ENCODE results near the gene ATP2B3. TPM values are rescaled to one million over a fixed set of nuclear protein-coding genes. Genes with fewer than 3 reads are reported as not detected.

Gene ATP2B3
- total and polyA plus RNA-seq, 2 of the 4 experiments (the other 2 are of a cell fraction) = under 0.01 to 0.03 TPM

GRCh38 chrX:153493085-153493484 lies 24.4 kb upstream of the ATP2B3 start:
- Histone ChIP-seq H3K9ac (ENCODE audit: low read depth, low read length) (no peak overlapping the region), H4K5ac (ENCODE audit: low read depth, low read length) (no peak overlapping the region), H2AK5ac (ENCODE audit: low read depth, low read length) (no peak overlapping the region; the same call in 1 of the 2 replicates), H3K27ac (ENCODE audit: insufficient read depth, low read length) (no peak overlapping the region), H3K4me2 (ENCODE audit: low read depth, low read length) (no peak overlapping the region), H3K4me1 (ENCODE audit: control insufficient read depth, insufficient read depth, low read length) (peaks cover 27% of the 10 kb centered on the region), H3K14ac (replicated peaks; ENCODE audit: low read depth, low read length) (no peak overlapping the region), H4K91ac (ENCODE audit: insufficient read depth, low read depth, low read length) (no peak overlapping the region), H3K23ac (ENCODE audit: low read depth, low read length) (no peak overlapping the region), H4K20me1 (ENCODE audit: insufficient read depth, low read length) (no peaks in the 10 kb centered on the region), H3K79me1 (ENCODE audit: low read depth in 1 of 2, low read length in 2 of 2) (peaks cover 0 to 8% of the 10 kb centered on the region in 2 experiments; a peak in 2 of 4 replicates), H4K8ac (ENCODE audit: low read depth in 2 of 2, low read length in 2 of 2) (no peak overlapping the region), H2AK9ac (replicated peaks; ENCODE audit: low read depth, low read length, poor library complexity) (no peak overlapping the region), H2BK5ac (ENCODE audit: low read depth, low read length, poor library complexity, severe bottlenecking) (no peak overlapping the region), H3K56ac (ENCODE audit: extremely low read depth, insufficient read depth, low read length) (no peak overlapping the region), H2BK120ac (ENCODE audit: low read depth, low read length) (no peak overlapping the region), H3K36me3 (ENCODE audit: control insufficient read depth, insufficient read depth, low read length) (no peaks in the 10 kb centered on the region), H3K18ac (ENCODE audit: low read depth, low read length) (no peak overlapping the region), H2AFZ (replicated peaks; ENCODE audit: low read length, poor library complexity) (no peak overlapping the region), H2BK15ac (ENCODE audit: low read depth, low read length) (no peak overlapping the region), H3K4me3 (ENCODE audit: insufficient read depth, low read depth, low read length) (no peak overlapping the region), H2BK20ac (ENCODE audit: low read depth, low read length) (no peak overlapping the region), H3K9me3 (ENCODE audit: control insufficient read depth, insufficient read depth, low read length) (no peaks in the 10 kb centered on the region; the same call in 1 of the 2 replicates), H3K4ac (ENCODE audit: low read depth, low read length) (peak overlapping the region; percentile 35; the same call in 1 of the 2 replicates), H3K9me1 (ENCODE audit: insufficient read depth, low read length) (0 out of 2 replicates have a peak, but pooled peaks cover 2% of the 10 kb centered on the region), H3K27me3 (ENCODE audit: control insufficient read depth, insufficient read depth, low read length) (no peaks in the 10 kb centered on the region)
- TF ChIP-seq RFX5 (IDR thresholded peaks at IDR 0.05; ENCODE audit: low read depth, low read length) (no peak), POLR2A (IDR thresholded peaks at IDR 0.05; ENCODE audit: low read depth, low read length) (no peak), RAD21 (IDR thresholded peaks at IDR 0.05; ENCODE audit: low read length) (no peak), MAFK (IDR thresholded peaks at IDR 0.05; ENCODE audit: low read depth, low read length) (no peak), MXI1 (IDR thresholded peaks at IDR 0.05; ENCODE audit: borderline replicate concordance, low read depth, low read length) (no peak), MAZ (IDR thresholded peaks at IDR 0.05; ENCODE audit: borderline replicate concordance, low read depth, low read length) (no peak), ELK1 (IDR thresholded peaks at IDR 0.05; ENCODE audit: borderline replicate concordance, low read depth, low read length) (no peak), CHD1 (IDR thresholded peaks at IDR 0.05; ENCODE audit: low read depth, low read length) (no peak)
- WGBS, 2 experiments (ENCODE audit: extremely low coverage in 2 of 2, insufficient read length in 1 of 2) = 63% methylated on average over 3 of the region's 11 CpGs; no CpG with 5 or more reads in 1 of the 2 experiments
- intact Hi-C loops (cut with micrococcal nuclease) = no loop called here
- DNase-seq (no peak), ATAC-seq (ENCODE audit: low read depth) (no peak)
- CTCF ChIA-PET = no interaction called here
- POLR2A ChIA-PET (ENCODE audit: unreplicated experiment) = no interaction called here
- in situ Hi-C loops (cut with MboI; ENCODE audit: low sequenced_read_pairs) = no loop called here
- dilution Hi-C loops (cut with HindIII; ENCODE audit: low sequenced_read_pairs, unreplicated experiment) = no loop called here
- no TSS peak for BruUV-seq (replicated peaks)
